GM21717 (cell line): ENCODE results near the gene PRRC2C.
A peak's percentile ranks its signal among the peaks of the same experiment; 100 is the strongest.
"Not testable (repeated sequence)": the region's sequence is repeated elsewhere in the genome, so short reads cannot be mapped to it uniquely, and the experiment has no call there.

Experiments
- ATAC-seq: cut with Tn5 transposase; IDR thresholded peaks from one replicate; pipeline ENCODE4 v1.9.1; 2021; ENCODE audit warnings: mild to moderate bottlenecking, moderate library complexity; ENCODE audit not compliant: unreplicated experiment

Gene PRRC2C

DNA sequence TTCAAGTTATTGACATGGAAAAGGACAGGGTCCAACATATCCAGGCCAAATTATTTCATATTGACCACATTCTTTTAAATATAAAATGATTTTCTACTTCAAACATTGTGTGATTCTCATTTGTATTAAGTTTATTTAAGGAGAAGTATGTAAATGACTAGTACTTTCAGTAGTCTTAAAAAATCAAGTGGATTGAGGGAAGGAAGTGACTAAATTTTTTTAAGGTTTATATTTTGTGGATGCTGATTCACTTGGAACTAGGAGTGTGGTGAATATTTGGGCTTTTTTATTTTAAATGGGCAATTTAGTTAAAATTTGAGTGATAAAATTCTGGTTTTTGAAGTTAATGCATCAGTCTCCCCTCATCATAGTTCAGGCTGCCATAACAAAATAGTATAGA lies 10.1 kb downstream of the PRRC2C start:
- ATAC-seq: no peak

DNA sequence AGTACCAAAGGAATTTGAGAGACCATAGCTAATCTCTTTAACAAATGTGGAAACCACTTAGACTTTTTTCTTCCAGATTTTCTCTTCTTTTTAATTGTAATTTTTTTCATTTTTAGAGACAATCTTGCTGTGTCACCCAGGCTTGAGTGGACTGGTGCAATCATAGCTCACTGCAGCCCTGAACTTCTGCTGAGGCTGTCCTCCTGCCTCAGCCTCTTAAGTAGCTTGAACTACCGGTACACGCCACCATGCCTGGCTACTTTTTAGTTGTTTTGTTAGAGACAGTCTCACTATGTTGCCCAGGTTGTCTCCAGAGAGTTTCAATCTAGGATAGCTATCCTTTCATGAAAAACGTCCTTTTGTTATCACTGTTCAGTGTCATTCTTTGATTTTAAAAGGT lies 15.0 kb downstream of the PRRC2C start:
- ATAC-seq: no peak

- no peak for ATAC-seq
Measured at GRCh38 chr1:171500803-171501202, 15.5 kb downstream of the PRRC2C start.

DNA sequence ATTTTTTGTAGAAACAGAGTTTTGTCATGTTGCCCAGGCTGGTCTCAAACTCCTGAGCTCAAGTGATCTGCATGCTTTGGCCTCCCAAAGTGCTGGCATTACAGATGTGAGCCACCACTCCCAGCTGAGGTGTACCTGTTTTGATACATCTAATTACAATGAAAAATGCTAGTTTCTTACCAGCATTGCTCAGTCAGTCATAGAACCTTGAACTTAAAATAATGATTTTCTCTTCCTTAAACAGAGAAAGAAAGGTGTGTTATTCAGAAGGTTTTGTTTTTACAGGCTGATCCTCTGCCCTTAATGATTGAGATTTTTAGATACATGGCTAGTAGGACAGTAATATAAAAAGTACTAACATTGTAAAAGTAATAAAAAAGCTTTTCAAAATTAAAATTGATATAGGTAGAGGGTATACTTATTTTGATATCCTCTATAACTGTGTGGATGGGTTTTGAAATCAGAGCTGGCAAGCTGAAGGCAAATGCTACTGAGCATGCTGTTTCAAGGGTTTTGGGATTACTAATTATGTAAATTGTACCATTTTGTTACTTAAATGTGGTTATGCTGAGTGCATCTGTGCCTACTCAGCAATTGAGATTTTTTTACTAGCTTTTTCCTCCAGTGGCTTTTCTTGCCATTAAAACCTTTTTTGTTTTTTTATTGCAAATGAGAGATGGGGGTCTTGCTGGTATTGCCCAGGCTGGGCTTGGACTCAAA lies 16.1 kb downstream of the PRRC2C start:
- ATAC-seq: peak; percentile 80

GRCh38 chr1:171506525-171507304 lies 21.4 kb downstream of the PRRC2C start:
- no peak for ATAC-seq

DNA sequence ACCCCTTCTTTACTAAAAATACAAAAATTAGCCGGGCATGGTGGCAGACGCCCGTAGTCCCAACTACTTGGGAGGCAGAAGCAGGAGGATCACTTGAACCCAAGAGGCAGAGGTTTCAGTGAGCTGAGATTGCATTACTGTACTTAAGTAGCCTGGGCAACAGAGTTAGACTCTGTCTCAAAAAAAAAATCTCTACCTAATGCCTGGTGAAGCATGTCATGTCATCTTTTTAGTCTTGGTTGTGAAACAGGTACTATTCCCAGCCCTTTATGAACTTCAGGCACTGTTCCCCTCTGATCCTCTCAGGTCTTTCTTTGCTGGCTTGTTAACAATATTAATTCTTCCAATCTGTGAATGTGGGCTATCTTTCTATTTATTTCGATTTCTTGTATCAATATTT lies 22.1 kb downstream of the PRRC2C start:
- peak; percentile 49 for ATAC-seq

- no peak for ATAC-seq
Measured at GRCh38 chr1:171509191-171509590, 23.9 kb downstream of the PRRC2C start.

DNA sequence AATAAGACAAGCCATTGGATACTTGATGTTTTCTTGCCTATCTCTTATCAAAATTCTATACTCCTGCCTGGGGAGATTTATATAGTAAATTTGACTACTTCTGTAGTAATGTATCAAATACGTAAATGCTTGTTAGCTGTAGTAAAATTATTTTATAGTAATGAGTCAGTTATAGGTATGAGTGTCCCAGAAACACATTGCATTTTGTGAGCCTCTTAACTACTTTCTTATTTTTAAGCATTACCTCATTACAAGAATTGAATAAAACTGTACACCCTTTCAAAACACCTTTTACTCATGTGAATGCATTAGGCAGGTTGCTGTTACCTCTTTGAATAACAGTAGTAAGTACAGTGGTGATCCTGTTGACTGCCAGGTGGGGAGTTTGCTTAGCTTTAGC lies 28.4 kb downstream of the PRRC2C start:
- ATAC-seq: no peak

DNA sequence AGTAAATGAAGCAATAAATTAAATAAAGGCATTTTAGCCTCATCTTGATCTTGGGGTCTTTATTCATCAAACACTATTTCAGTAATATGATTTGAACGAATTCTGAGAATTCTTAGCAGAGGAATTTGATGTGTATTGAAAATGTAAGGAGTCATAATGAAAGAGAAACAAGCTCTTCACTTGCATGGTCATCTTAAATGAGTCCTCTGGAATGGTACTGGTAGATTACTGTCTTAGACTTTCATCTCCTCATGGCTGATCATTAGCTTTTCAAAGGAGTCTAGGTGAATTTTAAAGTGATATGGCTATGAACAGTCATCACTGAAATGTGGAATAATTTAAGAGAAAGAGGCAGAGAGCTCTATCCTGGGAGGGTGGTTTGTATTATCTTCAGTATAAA lies 30.0 kb downstream of the PRRC2C start:
- ATAC-seq: peak; percentile 52

GRCh38 chr1:171515741-171516140 lies 30.4 kb downstream of the PRRC2C start:
- no peak for ATAC-seq

DNA sequence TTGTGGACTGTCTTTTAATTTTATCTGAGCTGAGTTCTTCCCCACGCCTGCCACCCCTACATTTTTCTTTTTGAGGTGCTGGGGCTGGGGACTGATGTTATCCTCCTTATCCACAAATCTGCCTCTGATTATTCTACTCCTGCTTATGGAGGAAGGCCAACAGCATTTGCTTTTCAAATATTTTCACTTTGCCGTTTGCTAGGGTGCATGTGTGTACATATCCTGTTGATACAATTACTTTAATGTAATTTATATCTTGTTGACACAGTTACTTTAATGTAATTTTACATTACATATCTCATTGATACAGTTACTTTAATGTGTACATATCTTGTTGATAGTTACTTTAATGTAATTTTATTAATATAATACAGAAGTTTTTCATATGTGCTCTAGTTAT lies 36.2 kb downstream of the PRRC2C start:
- ATAC-seq: no peak

DNA sequence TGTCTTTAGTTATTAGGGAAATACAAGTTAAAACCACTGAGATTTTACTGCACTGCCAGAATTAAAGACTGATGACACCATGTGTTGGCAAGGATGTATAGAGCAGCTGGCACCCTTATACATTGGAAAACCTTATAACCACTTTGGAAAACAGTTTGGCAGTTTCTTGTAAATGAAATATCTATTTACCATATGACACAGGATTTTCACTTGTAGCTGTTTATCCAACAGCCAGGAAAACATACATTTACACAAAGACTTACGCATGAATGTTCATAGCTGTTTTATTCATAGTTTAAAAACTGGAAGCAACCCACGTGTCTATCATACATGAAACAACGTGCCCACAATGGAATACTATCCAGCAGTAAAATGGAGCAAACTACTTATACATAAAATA lies 45.3 kb downstream of the PRRC2C start:
- no peak for ATAC-seq

DNA sequence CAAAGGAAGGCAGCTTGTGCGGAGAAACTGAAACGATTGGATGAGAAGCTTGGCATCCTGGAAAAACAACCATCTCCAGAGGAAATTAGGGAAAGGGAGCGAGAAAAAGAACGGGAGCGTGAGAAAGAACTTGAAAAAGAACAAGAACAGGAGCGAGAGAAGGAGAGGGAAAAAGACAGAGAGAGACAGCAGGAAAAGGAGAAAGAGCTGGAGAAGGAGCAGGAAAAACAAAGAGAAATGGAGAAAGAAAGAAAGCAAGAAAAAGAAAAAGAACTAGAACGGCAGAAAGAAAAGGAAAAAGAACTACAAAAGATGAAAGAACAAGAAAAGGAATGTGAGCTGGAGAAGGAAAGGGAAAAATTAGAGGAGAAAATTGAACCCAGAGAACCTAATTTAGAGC lies 47.2 kb downstream of the PRRC2C start:
- ATAC-seq: no peak

DNA sequence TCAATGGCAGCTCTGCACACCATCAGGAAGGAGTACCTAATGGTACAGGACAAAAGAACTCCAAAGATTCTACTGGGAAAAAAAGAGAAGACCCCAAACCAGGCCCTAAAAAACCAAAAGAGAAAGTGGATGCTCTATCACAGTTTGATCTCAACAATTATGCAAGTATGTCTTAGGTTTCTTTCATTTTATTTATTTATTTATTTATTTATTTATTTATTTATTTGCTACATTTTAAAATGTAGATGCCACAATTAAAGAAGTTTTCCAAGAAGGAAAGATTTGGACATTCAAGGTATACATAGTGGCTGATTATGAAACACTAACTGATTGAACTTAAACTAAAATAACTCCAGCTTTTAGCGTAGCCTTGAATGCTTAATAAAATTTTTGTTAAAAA lies 60.2 kb downstream of the PRRC2C start:
- ATAC-seq: no peak

DNA sequence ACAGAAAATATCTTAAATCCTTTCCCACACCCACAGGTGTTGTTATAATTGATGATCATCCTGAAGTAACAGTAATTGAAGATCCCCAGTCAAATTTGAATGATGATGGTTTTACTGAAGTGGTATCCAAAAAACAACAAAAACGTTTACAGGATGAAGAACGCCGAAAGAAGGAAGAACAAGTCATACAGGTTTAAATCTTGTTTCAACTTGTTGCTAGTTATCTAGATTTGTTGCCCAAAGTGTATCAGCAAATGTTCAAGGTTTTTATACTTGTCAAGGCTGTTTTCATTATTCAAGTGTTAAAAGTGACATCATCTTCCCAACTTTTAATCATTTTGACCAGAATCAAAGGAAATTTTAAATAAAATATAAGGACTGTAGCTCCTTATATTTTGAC lies 64.7 kb downstream of the PRRC2C start:
- no peak for ATAC-seq

- ATAC-seq: not testable (repeated sequence)
Measured at GRCh38 chr1:171550598-171551100, 65.3 kb downstream of the PRRC2C start.

DNA sequence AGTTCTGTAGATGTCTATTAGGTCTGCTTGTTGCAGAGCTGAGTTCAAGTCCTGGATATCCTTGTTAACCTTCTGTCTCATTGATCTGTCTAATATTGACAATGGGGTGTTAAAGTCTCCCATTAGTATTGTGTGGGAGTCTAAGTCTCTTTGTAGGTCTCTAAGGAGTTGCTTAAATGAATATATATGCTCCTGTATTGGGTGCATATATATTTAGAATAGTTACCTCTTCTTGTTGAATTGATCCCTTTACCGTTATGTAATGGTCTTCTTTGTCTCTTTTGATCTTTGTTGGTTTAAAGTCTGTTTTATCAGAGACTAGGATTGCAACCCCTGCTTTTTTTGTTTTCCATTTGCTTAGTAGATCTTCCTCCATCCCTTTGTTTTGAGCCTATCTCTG lies 68.6 kb downstream of the PRRC2C start:
- ATAC-seq: not testable (repeated sequence)

DNA sequence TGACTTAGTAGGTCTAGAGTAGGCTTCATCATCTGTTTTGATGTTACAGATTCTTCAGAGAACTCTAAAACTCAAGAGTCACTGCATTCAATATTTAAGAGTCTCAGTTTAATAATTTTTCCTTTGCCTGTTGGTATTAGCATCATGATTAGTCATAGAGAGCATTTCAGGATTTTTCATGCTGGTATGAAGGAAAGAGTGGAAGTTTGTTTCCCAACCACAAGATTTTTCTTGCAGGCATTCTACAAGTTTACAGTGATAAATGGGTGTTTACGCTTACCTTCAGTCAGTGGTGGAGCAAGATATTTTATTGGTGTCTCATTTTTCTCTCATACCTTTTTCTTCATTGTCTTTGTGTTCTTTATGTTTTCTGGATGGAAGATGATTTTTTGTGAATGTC lies 78.3 kb downstream of the PRRC2C start:
- ATAC-seq: no peak

GRCh38 chr1:171566467-171566866 lies 81.1 kb downstream of the PRRC2C start:
- no peak for ATAC-seq

DNA sequence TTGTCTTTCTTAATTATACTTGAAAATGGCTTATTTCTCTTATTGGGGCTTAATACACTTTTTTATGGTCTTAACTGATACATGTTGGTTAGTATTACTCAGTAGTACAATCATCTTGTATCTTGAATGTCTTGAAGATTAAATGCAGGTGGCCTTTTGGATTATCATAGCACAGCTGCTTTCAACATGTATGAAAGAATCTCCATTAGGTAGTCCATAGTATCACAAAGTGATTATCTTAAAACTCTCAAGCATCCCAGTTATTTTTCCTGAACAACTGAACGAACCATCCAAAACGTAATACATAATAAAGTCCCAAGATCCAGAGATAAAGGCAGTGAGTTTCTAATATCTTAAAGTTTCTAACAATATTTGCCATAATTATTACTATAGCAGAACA lies 85.0 kb downstream of the PRRC2C start:
- ATAC-seq: no peak

- ATAC-seq: no peak
Measured at GRCh38 chr1:171576144-171576543, 90.8 kb downstream of the PRRC2C start.

DNA sequence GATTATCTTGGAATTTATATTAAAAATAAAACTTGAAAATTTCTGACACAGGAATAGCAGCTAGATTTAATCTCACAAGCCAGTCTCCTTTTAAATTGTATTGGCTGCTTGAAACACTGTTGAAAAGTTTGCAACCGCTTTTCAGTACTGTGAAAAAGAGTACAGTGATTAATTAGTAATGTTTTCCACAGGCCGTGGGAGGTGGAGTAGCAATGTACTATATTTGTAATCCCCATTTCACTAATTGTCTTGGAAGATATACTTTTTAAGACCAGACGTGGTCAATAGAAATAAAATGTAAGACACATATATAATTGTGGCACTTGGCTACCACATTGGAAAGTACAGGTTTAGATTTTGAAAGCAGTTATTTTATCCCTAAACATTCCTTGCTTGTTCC lies 95.9 kb downstream of the PRRC2C start:
- no peak for ATAC-seq
